ENCODE measurements around the gene TMEM269. TPM values are rescaled to one million over a fixed set of nuclear protein-coding genes. Genes with fewer than 3 reads are reported as not detected.

The TMEM269 gene
- total and polyA plus RNA-seq, 12 donors = 0.03 to 1.1 (median 0.08) TPM; not detected in 8

- WGBS, 4 donors = 65 to 80% (median 67%) methylated on average over 3 to 4 of the region's 4 CpGs
- peak in 1 of 7 donors; percentile 13 for DNase-seq
- Histone ChIP-seq H3K36me3 (replicated peaks in 1 of 2) (no peaks in the 10 kb centered on the region), H3K27me3 (no peaks in the 10 kb centered on the region), H3K9me3 (replicated peaks in 1 of 3) (no peaks in the 10 kb centered on the region), H3K4me3 (no peak overlapping the region), H3K27ac (no peak overlapping the region), H3K4me1 (replicated peaks in 1 of 2) (no peaks in the 10 kb centered on the region)
- peak in 1 of 6 experiments; percentile 19 for TF ChIP-seq CTCF (IDR thresholded peaks at IDR 0.05)
- no peak for TF ChIP-seq POLR2A (IDR thresholded peaks at IDR 0.05)
- intact Hi-C loops (cut with DNase I) = no loop called here
These were observed 48.6 kb upstream of the TMEM269 start for GRCh38 chr1:42736152-42736551.

GRCh38 chr1:42736571-42737200 lies 48.1 kb upstream of the TMEM269 start:
- TF ChIP-seq POLR2A (IDR thresholded peaks at IDR 0.05) (no peak), CTCF (IDR thresholded peaks at IDR 0.05) (no peak)
- intact Hi-C loops (cut with DNase I) = no loop called here
- H3K36me3 ChIP-seq (replicated peaks in 1 of 2) = no peaks in the 10 kb centered on the region
- DNase-seq = peak in 1 of 7 donors; percentile 6
- no peaks in the 10 kb centered on the region for H3K9me3 ChIP-seq (replicated peaks in 1 of 3)
- no peak overlapping the region for H3K4me3 ChIP-seq
- no peak overlapping the region for H3K27ac ChIP-seq
- whole genome bisulfite sequencing, 4 donors = 85 to 96% (median 91%) methylated on average over 7 to 8 of the region's 8 CpGs
- no peaks in the 10 kb centered on the region for H3K4me1 ChIP-seq (replicated peaks in 1 of 2)
- no peaks in the 10 kb centered on the region for H3K27me3 ChIP-seq

- TF ChIP-seq POLR2A (IDR thresholded peaks at IDR 0.05) (no peak), CTCF (IDR thresholded peaks at IDR 0.05) (no peak)
- peak in 2 of 7 donors; percentile 20 to 25 for DNase-seq
- 58 to 66% (median 62%) methylated on average over 3 to 5 of the region's 5 CpGs for WGBS, 4 donors
- Histone ChIP-seq H3K4me1 (replicated peaks in 1 of 2) (no peaks in the 10 kb centered on the region), H3K36me3 (replicated peaks in 1 of 2) (no peaks in the 10 kb centered on the region), H3K27me3 (no peaks in the 10 kb centered on the region), H3K27ac (no peak overlapping the region), H3K4me3 (no peak overlapping the region), H3K9me3 (replicated peaks in 1 of 3) (no peaks in the 10 kb centered on the region)
- intact Hi-C loops (cut with DNase I) = no loop called here
These were observed 47.5 kb upstream of the TMEM269 start for GRCh38 chr1:42737257-42737656.

GRCh38 chr1:42737986-42738677 lies 46.7 kb upstream of the TMEM269 start:
- intact Hi-C loops (cut with DNase I) = no loop called here
- Histone ChIP-seq H3K4me3 (no peak overlapping the region), H3K9me3 (replicated peaks in 1 of 3) (no peaks in the 10 kb centered on the region), H3K36me3 (replicated peaks in 1 of 2) (no peaks in the 10 kb centered on the region), H3K27ac (no peak overlapping the region), H3K4me1 (replicated peaks in 1 of 2) (no peaks in the 10 kb centered on the region), H3K27me3 (no peaks in the 10 kb centered on the region)
- DNase-seq = peak in 1 of 7 donors; percentile 8
- WGBS, 4 donors = 85 to 93% (median 91%) methylated on average over 3 to 21 of the region's 21 CpGs
- no peak for TF ChIP-seq CTCF (IDR thresholded peaks at IDR 0.05)

All from adrenal gland (tissue), 12 donors.